ENCODE data around the gene FUBP1. TPM values are rescaled to one million over a fixed set of nuclear protein-coding genes. Genes with fewer than 3 reads are reported as not detected.

Gene FUBP1
- total and polyA plus RNA-seq, 9 of the 15 experiments (the other 6 are each of a cell fraction or from before 2014, with no cell fraction given) = 104 to 294 (median 213) TPM

DNA sequence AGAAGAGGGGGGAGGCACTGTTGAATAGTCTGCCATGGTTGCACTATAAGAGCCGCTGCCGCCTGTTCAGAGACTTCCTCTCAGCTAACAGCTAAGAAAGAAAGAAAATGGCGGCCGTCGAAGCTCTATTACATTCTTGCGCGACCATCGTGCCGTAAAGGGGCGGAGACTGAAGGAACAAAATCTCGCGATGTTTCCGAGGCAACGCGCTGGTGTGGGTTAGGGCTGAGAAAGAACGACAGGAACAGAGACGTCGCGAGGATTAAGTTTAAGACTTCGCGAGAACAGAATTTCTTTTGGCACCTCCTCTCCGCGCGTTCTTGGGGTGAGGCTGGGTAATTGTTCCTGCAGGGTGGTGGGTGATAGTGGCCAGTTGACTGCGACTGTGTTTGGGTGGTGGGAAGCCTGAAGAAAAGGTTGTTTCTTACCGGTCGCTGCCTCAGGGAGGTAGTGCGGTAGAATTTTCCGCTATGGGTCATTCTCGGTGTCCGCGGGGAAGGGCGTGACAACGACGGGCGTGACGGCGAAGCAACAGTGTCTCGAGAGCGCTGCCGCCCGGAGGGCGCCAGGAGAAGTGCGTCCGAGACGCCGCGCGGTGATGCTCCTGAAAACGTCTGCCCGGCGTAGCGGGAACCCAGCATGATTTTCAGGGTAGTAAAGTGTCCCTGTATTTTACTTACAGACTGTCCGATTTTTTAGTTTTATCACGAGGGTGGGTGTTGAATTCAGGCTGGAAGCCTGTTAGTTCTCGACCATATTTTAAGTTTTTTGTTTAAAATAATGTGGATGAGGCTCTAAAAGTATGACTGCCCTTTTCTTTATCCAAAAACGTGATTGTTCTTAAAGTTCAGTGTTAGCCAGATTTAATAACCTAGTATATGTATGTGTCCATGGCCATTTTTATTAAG lies at the start of gene FUBP1 (continued):
- TF ChIP-seq SIN3B (IDR thresholded peaks at IDR 0.05; ENCODE audit: low read depth) (peak; percentile 76), KLF10 (CRISPR knock-in tag; IDR thresholded peaks at IDR 0.05) (no peak), ZNF174 (CRISPR knock-in tag; IDR thresholded peaks at IDR 0.05) (no peak), XRCC5 (IDR thresholded peaks at IDR 0.05; ENCODE audit: low read depth, low read length) (peak; percentile 87; the same call in 1 of the 2 replicates), ZNF274 (IDR thresholded peaks at IDR 0.05; ENCODE audit: borderline replicate concordance, low read depth, low read length) (no peak), SMAD1 (IDR thresholded peaks at IDR 0.05; ENCODE audit: low read depth, low read length, partially characterized antibody) (peak; percentile 85), MXI1 (IDR thresholded peaks at IDR 0.05; ENCODE audit: low read depth, low read length) (no peak), POLR2H (tag; IDR thresholded peaks at IDR 0.05; ENCODE audit: low read depth) (peak; percentile 93), HMG20B (CRISPR knock-in tag; IDR thresholded peaks at IDR 0.05) (no peak), CBFA2T3 (IDR thresholded peaks at IDR 0.05) (no peak), NR3C1 (CRISPR knock-in tag; IDR thresholded peaks at IDR 0.05) (no peak), PHF21A (IDR thresholded peaks at IDR 0.05; ENCODE audit: borderline replicate concordance, low read depth) (0 out of 2 replicates have a peak, but pooled peaks have one; percentile 42), SUPT5H (IDR thresholded peaks at IDR 0.05) (peak; percentile 98), ZBED1 (IDR thresholded peaks at IDR 0.05) (peak; percentile 75; the same call in 1 of the 2 replicates), ZBTB8A (IDR thresholded peaks at IDR 0.05; ENCODE audit: partially characterized antibody) (no peak), PML (IDR thresholded peaks at IDR 0.05; ENCODE audit: low read length) (peak; percentile 85), ZNF77 (CRISPR knock-in tag; IDR thresholded peaks at IDR 0.05) (no peak), FOXM1 (IDR thresholded peaks at IDR 0.05; ENCODE audit: low read depth) (0 out of 2 replicates have a peak, but pooled peaks have one; percentile 38), FOXM1 (CRISPR knock-in tag; IDR thresholded peaks at IDR 0.05; ENCODE audit: low read depth) (peak; percentile 77; the same call in 1 of the 2 replicates), RFX1 (IDR thresholded peaks at IDR 0.05) (peak; percentile 78), POLR2A (conservative IDR thresholded peaks at IDR 0.05) (peak; percentile 98)
- TF ChIP-seq, protein P1, sequence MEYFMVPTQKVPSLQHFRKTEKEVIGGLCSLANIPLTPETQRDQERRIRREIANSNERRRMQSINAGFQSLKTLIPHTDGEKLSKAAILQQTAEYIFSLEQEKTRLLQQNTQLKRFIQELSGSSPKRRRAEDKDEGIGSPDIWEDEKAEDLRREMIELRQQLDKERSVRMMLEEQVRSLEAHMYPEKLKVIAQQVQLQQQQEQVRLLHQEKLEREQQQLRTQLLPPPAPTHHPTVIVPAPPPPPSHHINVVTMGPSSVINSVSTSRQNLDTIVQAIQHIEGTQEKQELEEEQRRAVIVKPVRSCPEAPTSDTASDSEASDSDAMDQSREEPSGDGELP (CRISPR knock-in tag; IDR thresholded peaks at IDR 0.05; ENCODE audit: borderline replicate concordance) = peak; percentile 68; the same call in 1 of the 2 replicates
- TF ChIP-seq, protein P2, sequence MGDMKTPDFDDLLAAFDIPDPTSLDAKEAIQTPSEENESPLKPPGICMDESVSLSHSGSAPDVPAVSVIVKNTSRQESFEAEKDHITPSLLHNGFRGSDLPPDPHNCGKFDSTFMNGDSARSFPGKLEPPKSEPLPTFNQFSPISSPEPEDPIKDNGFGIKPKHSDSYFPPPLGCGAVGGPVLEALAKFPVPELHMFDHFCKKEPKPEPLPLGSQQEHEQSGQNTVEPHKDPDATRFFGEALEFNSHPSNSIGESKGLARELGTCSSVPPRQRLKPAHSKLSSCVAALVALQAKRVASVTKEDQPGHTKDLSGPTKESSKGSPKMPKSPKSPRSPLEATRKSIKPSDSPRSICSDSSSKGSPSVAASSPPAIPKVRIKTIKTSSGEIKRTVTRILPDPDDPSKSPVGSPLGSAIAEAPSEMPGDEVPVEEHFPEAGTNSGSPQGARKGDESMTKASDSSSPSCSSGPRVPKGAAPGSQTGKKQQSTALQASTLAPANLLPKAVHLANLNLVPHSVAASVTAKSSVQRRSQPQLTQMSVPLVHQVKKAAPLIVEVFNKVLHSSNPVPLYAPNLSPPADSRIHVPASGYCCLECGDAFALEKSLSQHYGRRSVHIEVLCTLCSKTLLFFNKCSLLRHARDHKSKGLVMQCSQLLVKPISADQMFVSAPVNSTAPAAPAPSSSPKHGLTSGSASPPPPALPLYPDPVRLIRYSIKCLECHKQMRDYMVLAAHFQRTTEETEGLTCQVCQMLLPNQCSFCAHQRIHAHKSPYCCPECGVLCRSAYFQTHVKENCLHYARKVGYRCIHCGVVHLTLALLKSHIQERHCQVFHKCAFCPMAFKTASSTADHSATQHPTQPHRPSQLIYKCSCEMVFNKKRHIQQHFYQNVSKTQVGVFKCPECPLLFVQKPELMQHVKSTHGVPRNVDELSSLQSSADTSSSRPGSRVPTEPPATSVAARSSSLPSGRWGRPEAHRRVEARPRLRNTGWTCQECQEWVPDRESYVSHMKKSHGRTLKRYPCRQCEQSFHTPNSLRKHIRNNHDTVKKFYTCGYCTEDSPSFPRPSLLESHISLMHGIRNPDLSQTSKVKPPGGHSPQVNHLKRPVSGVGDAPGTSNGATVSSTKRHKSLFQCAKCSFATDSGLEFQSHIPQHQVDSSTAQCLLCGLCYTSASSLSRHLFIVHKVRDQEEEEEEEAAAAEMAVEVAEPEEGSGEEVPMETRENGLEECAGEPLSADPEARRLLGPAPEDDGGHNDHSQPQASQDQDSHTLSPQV (IDR thresholded peaks at IDR 0.05) = 0 out of 2 replicates have a peak, but pooled peaks have one; percentile 13
- TF ChIP-seq, protein P3, sequence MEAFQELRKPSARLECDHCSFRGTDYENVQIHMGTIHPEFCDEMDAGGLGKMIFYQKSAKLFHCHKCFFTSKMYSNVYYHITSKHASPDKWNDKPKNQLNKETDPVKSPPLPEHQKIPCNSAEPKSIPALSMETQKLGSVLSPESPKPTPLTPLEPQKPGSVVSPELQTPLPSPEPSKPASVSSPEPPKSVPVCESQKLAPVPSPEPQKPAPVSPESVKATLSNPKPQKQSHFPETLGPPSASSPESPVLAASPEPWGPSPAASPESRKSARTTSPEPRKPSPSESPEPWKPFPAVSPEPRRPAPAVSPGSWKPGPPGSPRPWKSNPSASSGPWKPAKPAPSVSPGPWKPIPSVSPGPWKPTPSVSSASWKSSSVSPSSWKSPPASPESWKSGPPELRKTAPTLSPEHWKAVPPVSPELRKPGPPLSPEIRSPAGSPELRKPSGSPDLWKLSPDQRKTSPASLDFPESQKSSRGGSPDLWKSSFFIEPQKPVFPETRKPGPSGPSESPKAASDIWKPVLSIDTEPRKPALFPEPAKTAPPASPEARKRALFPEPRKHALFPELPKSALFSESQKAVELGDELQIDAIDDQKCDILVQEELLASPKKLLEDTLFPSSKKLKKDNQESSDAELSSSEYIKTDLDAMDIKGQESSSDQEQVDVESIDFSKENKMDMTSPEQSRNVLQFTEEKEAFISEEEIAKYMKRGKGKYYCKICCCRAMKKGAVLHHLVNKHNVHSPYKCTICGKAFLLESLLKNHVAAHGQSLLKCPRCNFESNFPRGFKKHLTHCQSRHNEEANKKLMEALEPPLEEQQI (IDR thresholded peaks at IDR 0.05) = peak; percentile 35; the same call in 1 of the 2 replicates
